RKO (cell line): Measurements from ENCODE around the gene CLDN4.
A peak's percentile ranks its signal among the peaks of the same experiment; 100 is the strongest.
"Not testable (repeated sequence)": the region's sequence is repeated elsewhere in the genome, so short reads cannot be mapped to it uniquely, and the experiment has no call there.

Experiments used
- DNase-seq: peaks from one replicate; pipeline ENCODE4 v3.0.0-alpha.2; 2016; ENCODE audit warnings: low spot score

The CLDN4 gene

GRCh38 chr7:73830681-73831583 lies at the start of gene CLDN4:
CLDN4 (plus strand) TSS chr7:73830996; CDS start chr7:73831202, 206 bp downstream.
- DNase-seq = no peak

GRCh38 chr7:73786588-73786987 lies 44.2 kb upstream of the CLDN4 start:
- peak; percentile 8 for DNase-seq

GRCh38 chr7:73787786-73788048 lies 43.1 kb upstream of the CLDN4 start:
- not testable (repeated sequence) for DNase-seq

DNA sequence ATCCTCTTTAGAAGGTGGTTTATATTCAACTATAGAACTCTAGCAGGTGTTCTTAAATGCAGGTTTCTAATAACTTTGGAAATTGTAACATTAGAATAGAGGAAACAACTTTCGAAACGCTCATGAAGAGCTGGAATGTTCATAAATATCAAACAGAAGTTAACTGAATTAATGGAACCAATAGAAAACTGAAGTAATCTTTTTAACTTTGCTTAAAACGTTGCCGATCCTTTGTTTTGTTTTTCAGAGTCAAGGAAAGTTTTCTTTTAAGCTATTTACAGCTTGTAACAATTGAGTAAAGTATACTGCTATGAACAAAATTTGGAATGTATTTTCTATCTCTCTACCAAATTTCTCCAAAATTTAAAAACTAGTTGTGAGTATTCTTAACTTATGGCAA lies 41.7 kb upstream of the CLDN4 start:
- no peak for DNase-seq

DNA sequence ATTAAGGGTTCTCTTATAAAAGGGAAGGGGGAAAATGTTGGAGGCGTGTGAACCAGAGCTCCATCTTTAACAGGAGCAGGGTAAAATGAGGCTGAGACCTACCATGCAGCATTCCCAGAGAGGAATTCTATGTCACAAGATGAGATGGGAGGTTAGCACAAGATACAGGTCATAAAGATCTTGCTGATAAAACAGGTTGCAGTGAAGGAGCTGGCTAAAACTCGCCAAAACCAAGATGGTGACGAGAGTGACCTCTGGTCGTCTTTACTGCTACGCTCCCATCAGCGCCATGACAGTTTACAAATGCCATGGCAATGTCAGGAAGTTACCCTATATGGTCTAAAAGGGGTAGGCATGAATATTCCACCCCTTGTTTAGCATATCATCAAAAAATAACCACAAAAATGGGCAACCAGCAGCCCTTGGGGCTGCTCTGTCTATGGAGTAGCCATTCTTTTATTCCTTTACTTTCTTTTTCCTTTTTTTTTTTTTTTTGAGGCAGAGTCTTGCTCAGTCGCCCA lies 39.6 kb upstream of the CLDN4 start:
- DNase-seq = not testable (repeated sequence)

- not testable (repeated sequence) for DNase-seq
These were observed 35.6 kb upstream of the CLDN4 start for GRCh38 chr7:73795188-73795587.

- DNase-seq = not testable (repeated sequence)
These were observed 34.1 kb upstream of the CLDN4 start for GRCh38 chr7:73796656-73797055.

GRCh38 chr7:73797176-73797575 lies 33.6 kb upstream of the CLDN4 start:
- DNase-seq = not testable (repeated sequence)

DNA sequence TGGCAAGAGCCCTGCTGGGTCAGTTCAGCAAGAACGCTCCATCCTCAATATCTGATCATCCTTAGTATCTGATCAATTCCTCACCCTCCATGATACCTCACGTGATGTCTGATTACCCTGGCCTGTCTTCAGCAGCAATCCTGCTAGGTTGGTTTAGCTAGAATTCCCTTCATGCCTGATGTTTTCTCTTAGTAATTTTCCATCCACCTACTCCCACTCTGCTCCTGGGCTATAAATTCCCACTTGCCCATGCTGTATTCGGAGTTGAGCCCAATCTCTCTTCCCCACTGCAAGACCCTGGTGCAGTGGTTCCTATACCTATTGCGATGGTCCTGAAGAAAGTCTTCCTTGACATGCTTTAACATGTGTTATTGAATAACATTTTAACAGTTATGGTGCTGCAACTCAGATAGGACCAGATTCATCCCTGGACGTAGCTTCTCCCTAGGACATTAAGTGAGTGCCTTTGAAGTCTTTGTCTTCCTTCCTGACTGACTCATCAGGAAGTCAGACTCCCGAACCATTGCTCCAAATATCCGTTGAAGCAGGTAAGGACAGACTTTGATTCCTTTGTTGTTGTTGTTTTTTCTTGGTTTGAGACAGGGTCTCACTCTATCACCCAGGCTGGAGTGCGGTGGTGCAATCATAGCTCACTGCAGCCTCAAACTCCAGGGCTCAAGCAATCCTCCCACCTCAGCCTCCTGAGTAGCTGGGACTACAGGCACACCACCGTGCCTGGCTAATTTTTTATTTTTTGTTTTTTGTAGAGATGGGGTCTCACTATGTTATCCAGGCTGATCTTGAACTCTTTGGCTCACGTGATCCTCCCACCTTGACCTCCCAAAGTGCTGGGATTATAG lies 31.3 kb upstream of the CLDN4 start:
- no peak for DNase-seq

- no peak for DNase-seq
These were observed 29.2 kb upstream of the CLDN4 start for GRCh38 chr7:73801577-73801976.

GRCh38 chr7:73802459-73802858 lies 28.3 kb upstream of the CLDN4 start:
- no peak for DNase-seq

- no peak for DNase-seq
These were observed 21.3 kb upstream of the CLDN4 start for GRCh38 chr7:73809467-73809951.

GRCh38 chr7:73810998-73811360 lies 19.8 kb upstream of the CLDN4 start:
- no peak for DNase-seq

DNA sequence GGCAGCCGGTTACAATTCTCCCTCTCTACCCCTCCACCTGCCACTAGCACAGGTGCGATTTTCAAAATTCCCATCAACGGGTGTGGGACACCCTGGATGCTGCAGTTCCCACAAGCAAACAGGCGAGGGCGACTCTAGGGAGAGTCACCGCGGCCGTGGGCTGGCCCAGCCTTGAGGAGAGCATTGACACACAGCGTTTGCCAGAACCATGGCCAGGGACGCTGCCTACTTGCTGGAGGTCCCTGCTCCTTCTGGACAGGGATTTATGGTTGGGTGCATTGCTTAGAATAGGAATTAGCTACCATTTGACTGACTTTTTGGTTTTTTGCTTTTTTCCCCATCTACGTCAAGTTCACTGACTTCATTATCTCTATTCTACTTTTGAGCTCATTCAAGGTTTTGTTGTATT lies 19.0 kb upstream of the CLDN4 start:
- peak; percentile 47 for DNase-seq

DNA sequence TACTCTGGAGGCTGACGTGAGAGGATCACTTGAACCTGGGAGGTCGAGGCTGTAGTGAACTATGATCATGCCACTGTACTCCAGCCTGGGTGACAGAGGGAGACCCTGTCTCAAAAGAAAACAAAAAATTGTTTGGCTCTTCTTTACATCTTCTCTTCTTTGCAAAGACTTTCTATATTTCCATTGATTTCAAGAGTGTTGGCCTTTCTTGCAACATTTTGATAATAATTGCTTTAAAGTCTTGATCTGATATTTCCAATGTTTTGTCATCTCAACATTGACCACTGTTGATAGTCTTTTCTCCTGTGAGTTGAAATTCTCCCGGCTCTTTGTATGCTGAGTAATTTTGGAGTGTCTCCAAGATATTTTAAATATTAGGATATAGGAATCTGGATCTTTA lies 17.8 kb upstream of the CLDN4 start:
- no peak for DNase-seq

DNA sequence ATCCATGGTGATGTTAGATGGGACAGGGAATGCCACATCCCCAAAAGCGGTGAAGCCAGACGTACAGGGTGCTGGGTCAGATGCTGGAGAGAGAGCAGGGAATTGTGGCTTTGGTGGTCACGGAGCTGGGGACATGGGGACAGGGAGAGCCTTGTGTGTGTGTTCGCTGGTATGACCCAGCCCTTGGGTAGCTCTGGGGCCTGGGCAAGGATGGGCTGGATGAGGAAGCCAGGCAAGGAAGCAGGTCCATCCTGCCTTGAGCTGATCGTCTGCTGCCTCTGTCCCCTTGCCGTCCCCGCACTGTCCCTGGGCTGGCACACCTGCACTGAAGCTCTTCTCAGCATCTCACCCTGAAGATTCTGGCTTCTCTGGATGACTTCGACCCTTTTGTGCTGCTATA lies 15.4 kb upstream of the CLDN4 start:
- no peak for DNase-seq

DNA sequence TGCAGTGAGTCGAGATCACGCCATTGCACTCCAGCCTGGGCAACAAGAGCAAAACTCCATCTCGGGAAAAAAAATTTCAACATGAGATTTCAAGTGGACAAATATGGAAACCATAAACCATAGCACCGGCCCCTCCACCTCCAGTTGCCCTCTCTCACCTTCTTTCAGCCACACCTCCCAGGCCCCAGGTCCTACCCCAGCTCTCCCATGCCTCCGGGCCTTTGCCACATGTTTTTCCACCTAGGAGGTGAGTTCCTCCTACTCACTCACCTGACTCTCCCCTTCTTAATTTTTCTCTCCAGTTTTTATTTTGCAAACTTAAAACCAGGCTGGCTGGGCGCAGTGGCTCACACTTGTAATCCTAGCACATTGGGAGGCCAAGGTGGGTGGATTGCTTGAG lies 13.7 kb upstream of the CLDN4 start:
- no peak for DNase-seq

DNA sequence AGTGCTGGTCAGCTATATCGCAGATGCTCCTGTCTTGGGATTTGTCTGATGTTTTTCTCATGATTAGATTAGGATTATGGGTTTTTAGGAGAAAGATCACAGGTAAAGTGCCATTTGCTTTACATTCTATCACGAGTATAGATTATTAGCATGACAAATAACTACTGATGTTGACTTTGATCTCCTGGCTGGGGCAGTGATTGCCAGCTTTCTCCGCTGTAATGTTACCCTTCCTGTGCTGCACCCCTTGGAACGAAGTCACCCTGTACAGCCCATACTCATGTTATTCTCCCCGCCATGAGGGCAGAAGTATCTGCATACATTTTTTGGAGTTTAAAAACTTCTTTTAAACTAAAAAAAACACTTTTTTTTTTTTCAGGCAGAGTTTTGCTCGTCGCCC lies 10.8 kb upstream of the CLDN4 start:
- no peak for DNase-seq

- not testable (repeated sequence) for DNase-seq
These were observed 9.1 kb upstream of the CLDN4 start for GRCh38 chr7:73821597-73822285.

DNA sequence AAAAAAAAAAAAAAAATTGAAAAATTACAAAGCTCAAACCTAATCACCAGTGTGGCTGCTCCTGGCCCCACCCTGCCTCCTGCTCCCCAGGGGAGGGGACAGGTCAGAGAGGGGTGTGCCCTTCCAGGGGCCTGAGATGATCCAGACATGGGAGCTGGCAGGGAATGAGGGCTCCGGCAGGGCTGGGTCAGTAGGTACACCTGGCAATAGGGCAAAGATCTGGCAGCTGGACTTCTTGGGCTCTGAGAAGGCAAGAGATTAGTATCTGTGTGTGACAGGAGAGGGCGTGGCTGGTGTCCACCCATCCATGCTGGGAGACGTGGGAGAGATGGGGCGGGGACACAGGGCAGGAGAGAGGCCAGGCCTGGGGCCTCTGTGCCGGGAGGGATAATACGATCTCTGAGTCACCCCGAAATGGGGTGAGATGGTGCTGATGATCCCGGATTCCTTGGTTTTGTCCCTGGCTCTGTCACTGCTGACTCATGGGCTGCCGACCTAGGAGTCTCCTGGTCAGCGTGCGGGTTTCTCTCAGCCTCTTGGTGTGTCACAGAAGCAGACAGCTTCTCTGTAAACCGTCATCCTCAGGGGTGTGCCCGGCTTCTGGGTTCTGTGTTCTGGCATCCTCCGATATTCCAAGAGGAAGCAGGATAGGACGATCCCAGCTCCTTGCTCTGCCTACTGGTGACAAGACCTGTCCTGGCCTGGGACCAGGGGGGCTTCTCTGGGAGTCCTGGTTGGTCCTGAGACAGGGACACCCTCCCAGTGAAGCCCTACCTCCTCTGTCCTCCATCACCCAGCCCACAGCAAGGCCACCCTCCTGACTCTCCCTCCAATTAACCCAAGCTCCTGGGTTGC lies 8.2 kb upstream of the CLDN4 start:
- peak; percentile 97 for DNase-seq

GRCh38 chr7:73823257-73823656 lies 7.5 kb upstream of the CLDN4 start:
- no peak for DNase-seq
